ENCODE measurements around the gene EPHA2. TPM values are rescaled to one million over a fixed set of nuclear protein-coding genes. Genes with fewer than 3 reads are reported as not detected.

Gene EPHA2
- total RNA-seq, 1 experiment from 2014 or later = 263 TPM

GRCh38 chr1:16178596-16179497 is 23.0 kb upstream of the EPHA2 start:
- no peak overlapping the region for H3K4me3 ChIP-seq (ENCODE audit: low read depth in 2 of 2, low read length in 2 of 2)
- ChIA-PET CTCF (interaction anchor here (0.8 kb wide), 1 partner anchor 103 kb away, joined by 3 read pairs; no protein-coding TSS in a partner anchor), POLR2A (interaction anchor here (0.6 kb wide), 1 partner anchor 81 kb away, joined by 9 read pairs; no protein-coding TSS in a partner anchor)
- intact Hi-C loops (cut with micrococcal nuclease; ENCODE audit: unreplicated experiment) = no loop called here
- in situ Hi-C loops (cut with HindIII; ENCODE audit: low pct_unique_long_range_greater_than_20kb, low sequenced_read_pairs) = no loop called here
- TF ChIP-seq POLR2AphosphoS5 (IDR thresholded peaks at IDR 0.05; ENCODE audit: low read depth, low read length) (no peak), TCF7L2 (IDR thresholded peaks at IDR 0.05; ENCODE audit: low read depth, low read length) (peak; percentile 61; the same call in 1 of the 2 replicates), REST (IDR thresholded peaks at IDR 0.05; ENCODE audit: insufficient read depth in 1 of 2, low read depth in 2 of 2, low read length in 1 of 2) (no peak)
- no peaks in the 10 kb centered on the region for H3K27me3 ChIP-seq (ENCODE audit: control insufficient read depth, insufficient read depth, low read length)
- H3K4me1 ChIP-seq (ENCODE audit: control insufficient read depth, insufficient read depth, low read length) = peaks cover 100% of the 10 kb centered on the region
- BruUV-seq (replicated peaks) = no TSS peak
- DNase-seq (ENCODE audit: low read depth, low spot score) (no peak), ATAC-seq (no peak)
- no peaks in the 10 kb centered on the region for H3K9me3 ChIP-seq (ENCODE audit: control insufficient read depth, insufficient read depth, low read depth, low read length)
- no peaks in the 10 kb centered on the region for H3K36me3 ChIP-seq (ENCODE audit: control insufficient read depth, insufficient read depth, low read length)
- peak overlapping the region; percentile 99 for H3K27ac ChIP-seq (ENCODE audit: low read length)

- H3K27ac ChIP-seq (ENCODE audit: low read length) = peak overlapping the region; percentile 99
- CTCF ChIA-PET = no interaction called here
- in situ Hi-C loops (cut with HindIII; ENCODE audit: low pct_unique_long_range_greater_than_20kb, low sequenced_read_pairs) = no loop called here
These were observed 21.4 kb upstream of the EPHA2 start for GRCh38 chr1:16177306-16177705.

More at GRCh38 chr1:16177306-16177705, 21.4 kb upstream of the EPHA2 start:
- Histone ChIP-seq H3K36me3 (ENCODE audit: control insufficient read depth, insufficient read depth, low read length) (no peaks in the 10 kb centered on the region), H3K4me3 (ENCODE audit: low read depth in 2 of 2, low read length in 2 of 2) (no peak overlapping the region), H3K9me3 (ENCODE audit: control insufficient read depth, insufficient read depth, low read depth, low read length) (no peaks in the 10 kb centered on the region), H3K27me3 (ENCODE audit: control insufficient read depth, insufficient read depth, low read length) (no peaks in the 10 kb centered on the region), H3K4me1 (ENCODE audit: control insufficient read depth, insufficient read depth, low read length) (peaks cover 100% of the 10 kb centered on the region)
- intact Hi-C loops (cut with micrococcal nuclease; ENCODE audit: unreplicated experiment) = no loop called here
- POLR2A ChIA-PET = no interaction called here
- no peak for DNase-seq (ENCODE audit: low read depth, low spot score)
- no peak for ATAC-seq
- TF ChIP-seq TCF7L2 (IDR thresholded peaks at IDR 0.05; ENCODE audit: low read depth, low read length) (no peak), REST (IDR thresholded peaks at IDR 0.05; ENCODE audit: insufficient read depth in 1 of 2, low read depth in 2 of 2, low read length in 1 of 2) (no peak), POLR2AphosphoS5 (IDR thresholded peaks at IDR 0.05; ENCODE audit: low read depth, low read length) (no peak), SIN3A (IDR thresholded peaks at IDR 0.05; ENCODE audit: borderline replicate concordance, insufficient read depth, low read depth, low read length) (no peak), CTCF (IDR thresholded peaks at IDR 0.05) (no peak)
- no TSS peak for BruUV-seq (replicated peaks)
